Measurements from ENCODE around the gene PNLIPRP3. TPM values are rescaled to one million over a fixed set of nuclear protein-coding genes. Genes with fewer than 3 reads are reported as not detected.

The PNLIPRP3 gene
- total and polyA plus RNA-seq, 2 of the 4 experiments (the other 2 are of a cell fraction): not detected

GRCh38 chr10:116464257-116464656, 36.6 kb downstream of the PNLIPRP3 start:
- Histone ChIP-seq H2BK5ac (ENCODE audit: low read depth, low read length, poor library complexity, severe bottlenecking) (no peak overlapping the region), H3K27ac (ENCODE audit: insufficient read depth, low read length) (no peak overlapping the region), H3K9me1 (ENCODE audit: insufficient read depth, low read length) (no peaks in the 10 kb centered on the region), H3K18ac (ENCODE audit: low read depth, low read length) (no peak overlapping the region), H2BK15ac (ENCODE audit: low read depth, low read length) (no peak overlapping the region), H3K79me1 (ENCODE audit: low read depth in 1 of 2, low read length in 2 of 2) (no peaks in the 10 kb centered on the region), H3K4me2 (ENCODE audit: low read depth, low read length) (no peak overlapping the region), H2BK20ac (ENCODE audit: low read depth, low read length) (no peak overlapping the region), H4K20me1 (ENCODE audit: insufficient read depth, low read length) (no peaks in the 10 kb centered on the region), H4K8ac (ENCODE audit: low read depth in 2 of 2, low read length in 2 of 2) (no peak overlapping the region), H4K5ac (ENCODE audit: low read depth, low read length) (no peak overlapping the region), H4K91ac (ENCODE audit: insufficient read depth, low read depth, low read length) (no peak overlapping the region), H3K36me3 (ENCODE audit: control insufficient read depth, insufficient read depth, low read length) (no peaks in the 10 kb centered on the region), H3K4me3 (ENCODE audit: insufficient read depth, low read depth, low read length) (no peak overlapping the region), H3K27me3 (ENCODE audit: control insufficient read depth, insufficient read depth, low read length) (no peaks in the 10 kb centered on the region), H3K4me1 (ENCODE audit: control insufficient read depth, insufficient read depth, low read length) (no peaks in the 10 kb centered on the region), H3K9ac (ENCODE audit: low read depth, low read length) (no peak overlapping the region), H2AK9ac (replicated peaks; ENCODE audit: low read depth, low read length, poor library complexity) (no peak overlapping the region), H3K9me3 (ENCODE audit: control insufficient read depth, insufficient read depth, low read length) (no peaks in the 10 kb centered on the region), H3K4ac (ENCODE audit: low read depth, low read length) (no peak overlapping the region), H2BK120ac (ENCODE audit: low read depth, low read length) (no peak overlapping the region), H3K23ac (ENCODE audit: low read depth, low read length) (no peak overlapping the region), H2AFZ (replicated peaks; ENCODE audit: low read length, poor library complexity) (no peak overlapping the region), H3K56ac (ENCODE audit: extremely low read depth, insufficient read depth, low read length) (no peak overlapping the region), H2AK5ac (ENCODE audit: low read depth, low read length) (no peak overlapping the region), H3K14ac (replicated peaks; ENCODE audit: low read depth, low read length) (no peak overlapping the region)
- TF ChIP-seq RAD21 (IDR thresholded peaks at IDR 0.05; ENCODE audit: low read length) (no peak), SMC3 (IDR thresholded peaks at IDR 0.05; ENCODE audit: low read depth, low read length) (no peak), CHD1 (IDR thresholded peaks at IDR 0.05; ENCODE audit: low read depth, low read length) (no peak), CTCF (conservative IDR thresholded peaks at IDR 0.05; ENCODE audit: low read depth, low read length) (no peak), RCOR1 (IDR thresholded peaks at IDR 0.05; ENCODE audit: insufficient replicate concordance, low read length) (no peak), RFX5 (IDR thresholded peaks at IDR 0.05; ENCODE audit: low read depth, low read length) (no peak), CEBPB (IDR thresholded peaks at IDR 0.05; ENCODE audit: low read depth, low read length) (no peak), POLR2A (IDR thresholded peaks at IDR 0.05; ENCODE audit: low read depth, low read length) (no peak), MXI1 (IDR thresholded peaks at IDR 0.05; ENCODE audit: borderline replicate concordance, low read depth, low read length) (no peak), MAZ (IDR thresholded peaks at IDR 0.05; ENCODE audit: borderline replicate concordance, low read depth, low read length) (no peak), BHLHE40 (IDR thresholded peaks at IDR 0.05; ENCODE audit: low read depth, low read length) (no peak), NFE2L2 (IDR thresholded peaks at IDR 0.05; ENCODE audit: low read depth, low read length) (no peak), ELK1 (IDR thresholded peaks at IDR 0.05; ENCODE audit: borderline replicate concordance, low read depth, low read length) (no peak), MAFK (IDR thresholded peaks at IDR 0.05; ENCODE audit: low read depth, low read length) (no peak), FOS (IDR thresholded peaks at IDR 0.05; ENCODE audit: low read depth, low read length) (no peak)
- TF ChIP-seq, protein P1, sequence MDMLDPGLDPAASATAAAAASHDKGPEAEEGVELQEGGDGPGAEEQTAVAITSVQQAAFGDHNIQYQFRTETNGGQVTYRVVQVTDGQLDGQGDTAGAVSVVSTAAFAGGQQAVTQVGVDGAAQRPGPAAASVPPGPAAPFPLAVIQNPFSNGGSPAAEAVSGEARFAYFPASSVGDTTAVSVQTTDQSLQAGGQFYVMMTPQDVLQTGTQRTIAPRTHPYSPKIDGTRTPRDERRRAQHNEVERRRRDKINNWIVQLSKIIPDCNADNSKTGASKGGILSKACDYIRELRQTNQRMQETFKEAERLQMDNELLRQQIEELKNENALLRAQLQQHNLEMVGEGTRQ (IDR thresholded peaks at IDR 0.05; ENCODE audit: low read depth, low read length): no peak
- dilution Hi-C loops (cut with HindIII; ENCODE audit: low sequenced_read_pairs, unreplicated experiment) (no loop called here), intact Hi-C loops (cut with micrococcal nuclease) (no loop called here), in situ Hi-C loops (cut with MboI; ENCODE audit: low sequenced_read_pairs) (no loop called here)
- ChIA-PET POLR2A (ENCODE audit: unreplicated experiment) (no interaction called here), CTCF (no interaction called here)
- no TSS peak for BruUV-seq (replicated peaks)
- WGBS, 2 experiments (ENCODE audit: extremely low coverage in 2 of 2, insufficient read length in 1 of 2): 0% methylated on average over 1 of the region's 2 CpGs; no CpG with 5 or more reads in 1 of the 2 experiments
- ATAC-seq (ENCODE audit: low read depth): no peak
- DNase-seq: no peak
